ENCODE data around the gene SMIM1. TPM values are rescaled to one million over a fixed set of nuclear protein-coding genes. Genes with fewer than 3 reads are reported as not detected.
A peak's percentile ranks its signal among the peaks of the same experiment; 100 is the strongest.

Gene SMIM1
- total and polyA plus RNA-seq, 2 donors (not counting 3 experiments of a cell fraction or from before 2014, with no cell fraction given): 1.4 to 2.9 TPM

GRCh38 chr1:3746830-3747521, 25.6 kb upstream of the SMIM1 start:
- DNase-seq (ENCODE audit: low read depth, low spot score) (peak; percentile 77), FAIRE-seq (peak; percentile 87)
- ChIA-PET POLR2A (no interaction called here), CTCF (interaction anchor here (0.6 to 3.7 kb wide), 2 partner anchors 23 to 101 kb away, joined by 3 to 11 read pairs; no protein-coding TSS in a partner anchor)
- H3K9me3 ChIP-seq (replicated peaks; ENCODE audit: control insufficient read depth, insufficient read depth, low read length): no peaks in the 10 kb centered on the region
- TF ChIP-seq POLR2A (IDR thresholded peaks at IDR 0.05; ENCODE audit: low read depth, low read length) (peak; percentile 85), POLR2AphosphoS5 (IDR thresholded peaks at IDR 0.05; ENCODE audit: insufficient read depth, low read depth, low read length) (peak; percentile 77)
- TF ChIP-seq, protein P1, sequence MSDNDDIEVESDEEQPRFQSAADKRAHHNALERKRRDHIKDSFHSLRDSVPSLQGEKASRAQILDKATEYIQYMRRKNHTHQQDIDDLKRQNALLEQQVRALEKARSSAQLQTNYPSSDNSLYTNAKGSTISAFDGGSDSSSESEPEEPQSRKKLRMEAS (IDR thresholded peaks at IDR 0.05; ENCODE audit: insufficient read depth, insufficient read length): no peak
- H3K4me2 ChIP-seq (ENCODE audit: insufficient read depth, low read length): peak overlapping the region; percentile 86
- peaks cover 0 to 9% of the 10 kb centered on the region in 2 experiments for H3K36me3 ChIP-seq (ENCODE audit: control insufficient read depth in 2 of 2, extremely low read depth in 1 of 2, insufficient read depth in 2 of 2, low read length in 2 of 2)
- BruUV-seq (replicated peaks): TSS peak; percentile 47
- peak overlapping the region; percentile 24 for H3K27ac ChIP-seq (ENCODE audit: insufficient read depth, low read depth, low read length)
- peak overlapping the region; percentile 79 for H2AFZ ChIP-seq (ENCODE audit: low read depth, low read length)
- H3K9me1 ChIP-seq (replicated peaks; ENCODE audit: control insufficient read depth, extremely low read depth, insufficient read depth, low read length): no peaks in the 10 kb centered on the region
- no peaks in the 10 kb centered on the region for H4K20me1 ChIP-seq (replicated peaks; ENCODE audit: control insufficient read depth, extremely low read depth, insufficient read depth, low read length)
- H3K9ac ChIP-seq (replicated peaks; ENCODE audit: extremely low read depth, insufficient read depth, low read length): peak overlapping the region; percentile 69
- intact Hi-C loops (cut with micrococcal nuclease): loop anchor here (1.0 to 2.0 kb wide), 2 partner anchors 26 to 49 kb away; partner anchors contain the start of genes LRRC47 and SMIM1
- dilution Hi-C loops (cut with MboI; ENCODE audit: extremely low pct_ligation_motif_present, low sequenced_read_pairs): no loop called here
- peaks cover 0 to 7% of the 10 kb centered on the region in 2 experiments for H3K27me3 ChIP-seq (ENCODE audit: control insufficient read depth in 2 of 2, insufficient read depth in 2 of 2, low read length in 2 of 2)
- H3K4me3 ChIP-seq (replicated peaks in 1 of 3; ENCODE audit: insufficient read depth in 1 of 3, low read depth in 1 of 3, low read length in 3 of 3): peak overlapping the region; percentile 67 to 79 (median 74)
- H3K4me1 ChIP-seq (ENCODE audit: control insufficient read depth, extremely low read depth, insufficient read depth, low read length): peaks cover 11% of the 10 kb centered on the region
- H3K79me2 ChIP-seq (ENCODE audit: control insufficient read depth, insufficient read depth, low read length): peaks cover 5% of the 10 kb centered on the region

- peaks cover 0 to 7% of the 10 kb centered on the region in 2 experiments for H3K27me3 ChIP-seq (ENCODE audit: control insufficient read depth in 2 of 2, insufficient read depth in 2 of 2, low read length in 2 of 2)
- TF ChIP-seq POLR2AphosphoS5 (IDR thresholded peaks at IDR 0.05; ENCODE audit: insufficient read depth, low read depth, low read length): no peak
- TF ChIP-seq EZH2 (IDR thresholded peaks at IDR 0.05; ENCODE audit: borderline replicate concordance, low read depth, low read length, severe bottlenecking): no peak
- TF ChIP-seq JUN (IDR thresholded peaks at IDR 0.05; ENCODE audit: borderline replicate concordance, insufficient read depth, insufficient read length, low read depth): no peak
- TF ChIP-seq CTCF (IDR thresholded peaks at IDR 0.05; ENCODE audit: extremely low read depth in 1 of 2, insufficient read depth in 1 of 2, low read depth in 1 of 2, low read length in 2 of 2): no peak
- no peak for TF ChIP-seq FOS (IDR thresholded peaks at IDR 0.05; ENCODE audit: borderline replicate concordance, insufficient read depth, low read length)
- no peak for TF ChIP-seq MYC (IDR thresholded peaks at IDR 0.05; ENCODE audit: low read depth, low read length)
- TF ChIP-seq, protein P1 (IDR thresholded peaks at IDR 0.05; ENCODE audit: insufficient read depth, insufficient read length): no peak
- TF ChIP-seq POLR2A (IDR thresholded peaks at IDR 0.05; ENCODE audit: low read depth, low read length): no peak
- no peak for TF ChIP-seq GATA2 (IDR thresholded peaks at IDR 0.05; ENCODE audit: insufficient read depth, insufficient read length, low read depth, low read length)
- peaks cover 0 to 4% of the 10 kb centered on the region in 2 experiments for H3K36me3 ChIP-seq (ENCODE audit: control insufficient read depth in 2 of 2, extremely low read depth in 1 of 2, insufficient read depth in 2 of 2, low read length in 2 of 2)
- no peaks in the 10 kb centered on the region for H3K9me1 ChIP-seq (replicated peaks; ENCODE audit: control insufficient read depth, extremely low read depth, insufficient read depth, low read length)
- no peaks in the 10 kb centered on the region for H4K20me1 ChIP-seq (replicated peaks; ENCODE audit: control insufficient read depth, extremely low read depth, insufficient read depth, low read length)
- BruUV-seq (replicated peaks): no TSS peak
- peak overlapping the region; percentile 86 for H3K4me2 ChIP-seq (ENCODE audit: insufficient read depth, low read length)
- intact Hi-C loops (cut with micrococcal nuclease) (loop anchor here (1.0 to 2.0 kb wide), 2 partner anchors 25 to 49 kb away; partner anchors contain the start of genes LRRC47 and SMIM1), dilution Hi-C loops (cut with MboI; ENCODE audit: extremely low pct_ligation_motif_present, low sequenced_read_pairs) (no loop called here)
- H3K27ac ChIP-seq (ENCODE audit: insufficient read depth, low read depth, low read length): no peak overlapping the region
- H3K4me1 ChIP-seq (ENCODE audit: control insufficient read depth, extremely low read depth, insufficient read depth, low read length): peaks cover 11% of the 10 kb centered on the region
- DNase-seq (ENCODE audit: low read depth, low spot score) (no peak), FAIRE-seq (no peak)
- no peaks in the 10 kb centered on the region for H3K9me3 ChIP-seq (replicated peaks; ENCODE audit: control insufficient read depth, insufficient read depth, low read length)
- H3K4me3 ChIP-seq (replicated peaks in 1 of 3; ENCODE audit: insufficient read depth in 1 of 3, low read depth in 1 of 3, low read length in 3 of 3): peak overlapping the region; percentile 67 to 79 (median 74)
- peak overlapping the region; percentile 26 for H3K9ac ChIP-seq (replicated peaks; ENCODE audit: extremely low read depth, insufficient read depth, low read length)
- ChIA-PET CTCF (no interaction called here), POLR2A (no interaction called here)
- H2AFZ ChIP-seq (ENCODE audit: low read depth, low read length): peak overlapping the region; percentile 79
- peaks cover 5% of the 10 kb centered on the region for H3K79me2 ChIP-seq (ENCODE audit: control insufficient read depth, insufficient read depth, low read length)
Measured at GRCh38 chr1:3747522-3747848, 25.1 kb upstream of the SMIM1 start.

Data from endothelial cell of umbilical vein (primary cell).